ENCODE measurements around the gene GALNT17.
"Not testable (repeated sequence)": the region's sequence is repeated elsewhere in the genome, so short reads cannot be mapped to it uniquely, and the experiment has no call there.

The GALNT17 gene

DNA sequence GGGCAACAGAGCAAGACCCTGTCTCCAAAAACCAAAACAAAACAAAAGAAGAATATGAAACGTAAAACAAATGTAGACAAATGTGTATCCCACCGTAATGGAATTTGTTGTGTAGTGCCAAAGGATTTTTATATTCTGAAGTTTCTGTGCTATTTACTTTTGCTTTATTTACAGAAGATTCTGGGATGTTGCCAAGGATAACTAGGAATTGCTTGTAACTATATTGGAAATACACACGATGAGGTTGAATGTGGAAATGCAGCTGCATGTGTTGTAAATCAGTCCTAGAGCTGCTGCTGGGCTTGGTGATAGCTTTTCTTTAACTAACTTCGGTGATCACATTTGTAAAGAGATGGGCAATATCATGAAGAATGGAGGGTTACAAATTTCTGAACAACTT, 39.5 kb downstream of the GALNT17 start:
- DNase-seq = no peak

DNA sequence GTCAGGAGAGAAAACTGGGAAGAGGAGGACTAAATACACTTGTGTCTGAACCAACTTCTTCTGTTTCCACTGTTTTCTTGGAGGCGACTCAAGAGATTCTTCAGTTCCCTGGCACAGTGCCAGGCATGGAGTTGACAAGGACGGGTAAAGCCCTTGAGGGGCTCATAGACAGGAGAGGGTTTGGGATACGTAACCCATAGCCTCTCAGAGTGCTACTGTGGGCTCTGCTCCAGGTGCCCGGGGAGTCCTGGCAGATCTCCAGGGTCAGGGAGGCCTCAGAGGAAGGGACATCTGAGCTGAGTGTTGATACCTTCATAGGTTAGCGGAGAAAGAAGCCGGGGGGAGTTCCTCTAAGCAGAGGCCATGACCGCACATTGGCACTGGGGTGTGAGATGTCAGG, 42.0 kb downstream of the GALNT17 start:
- no peak for DNase-seq

DNA sequence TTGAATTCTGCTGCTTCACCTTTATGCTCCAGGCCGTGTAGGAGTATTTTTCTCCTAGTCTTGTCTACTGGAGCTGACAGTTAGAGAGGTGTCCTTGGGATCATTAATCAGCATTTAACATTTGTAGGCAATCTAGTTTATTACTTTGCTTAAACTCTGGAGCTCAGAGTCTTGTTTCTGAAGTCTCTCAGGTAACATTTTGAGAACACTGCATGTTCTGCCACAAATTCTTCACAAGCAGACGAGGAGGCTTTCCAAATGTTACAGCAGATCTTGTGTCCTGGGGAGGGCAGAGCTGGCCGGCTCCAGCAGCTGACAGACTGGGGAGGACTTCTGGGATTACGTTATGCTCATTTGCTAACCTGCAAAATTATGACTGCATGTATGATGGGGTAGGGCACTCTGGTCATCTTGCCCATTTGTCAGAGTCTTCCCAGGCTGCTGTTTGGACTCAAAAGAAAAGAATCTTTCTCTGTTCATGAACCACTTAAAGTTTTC, 50.5 kb downstream of the GALNT17 start:
- DNase-seq = no peak

DNA sequence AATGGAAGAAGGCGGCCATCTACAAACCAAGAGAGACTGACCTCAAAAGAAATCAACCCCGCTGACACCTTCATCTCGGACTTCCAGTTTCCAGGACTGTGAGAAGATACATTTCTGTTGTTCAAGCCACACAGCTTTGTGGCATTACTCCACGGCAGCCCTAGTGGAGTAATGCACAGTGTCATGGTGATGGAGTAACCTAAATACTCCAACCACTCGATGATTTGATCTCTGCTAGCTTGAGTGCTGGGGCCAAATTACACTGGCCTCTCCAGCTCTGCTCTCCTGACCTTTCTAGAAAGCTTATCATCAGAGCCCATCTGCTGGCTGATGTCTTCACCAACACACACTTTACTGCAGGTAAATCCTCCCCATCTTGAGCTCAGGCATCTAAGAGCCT, 52.2 kb downstream of the GALNT17 start:
- DNase-seq = no peak

DNA sequence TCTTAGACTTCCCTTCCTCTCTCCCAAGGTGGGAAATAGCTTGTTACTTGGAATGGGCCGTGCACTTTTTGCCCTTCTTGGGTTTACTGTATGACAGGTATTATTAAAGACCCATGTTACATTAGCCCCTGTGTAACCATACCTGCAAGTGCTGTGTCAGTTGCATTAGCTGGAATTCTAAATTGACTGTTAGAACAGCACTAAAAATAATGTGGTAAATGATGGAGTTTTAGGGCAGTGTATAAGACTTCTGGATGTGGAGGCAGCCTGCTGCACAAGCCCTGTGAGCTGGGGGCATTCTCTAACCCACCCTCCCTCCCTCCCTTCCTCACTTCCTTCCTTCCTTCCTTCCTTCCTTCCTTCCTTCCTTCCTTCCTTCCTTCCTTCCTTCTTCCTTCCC, 52.7 kb downstream of the GALNT17 start:
- no peak for DNase-seq

DNA sequence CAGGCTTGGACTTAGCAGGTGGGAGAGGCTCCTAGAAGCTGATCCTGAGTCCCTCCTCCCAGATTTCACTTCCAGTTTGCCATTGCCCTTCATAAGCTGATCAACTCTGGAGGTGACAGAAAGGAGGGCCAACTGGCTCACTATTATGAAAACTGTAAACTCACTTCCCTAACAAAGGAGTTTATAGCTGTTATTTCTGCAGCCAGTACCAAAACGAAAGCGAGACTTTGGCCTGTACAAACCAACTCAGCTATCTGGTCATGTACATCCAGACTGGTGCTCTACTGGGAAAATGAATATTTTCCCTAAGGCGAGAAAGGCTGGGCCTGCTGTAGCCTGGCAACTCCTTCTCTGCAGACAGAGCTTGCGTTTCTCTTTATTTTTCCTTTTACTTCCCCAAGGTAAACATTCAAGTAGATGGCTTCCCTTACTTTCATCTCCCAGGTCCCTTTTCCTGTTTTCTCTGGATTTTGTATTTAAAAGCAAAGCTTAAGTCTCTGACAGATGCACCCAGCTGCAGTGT, 54.7 kb downstream of the GALNT17 start:
- DNase-seq = no peak

DNA sequence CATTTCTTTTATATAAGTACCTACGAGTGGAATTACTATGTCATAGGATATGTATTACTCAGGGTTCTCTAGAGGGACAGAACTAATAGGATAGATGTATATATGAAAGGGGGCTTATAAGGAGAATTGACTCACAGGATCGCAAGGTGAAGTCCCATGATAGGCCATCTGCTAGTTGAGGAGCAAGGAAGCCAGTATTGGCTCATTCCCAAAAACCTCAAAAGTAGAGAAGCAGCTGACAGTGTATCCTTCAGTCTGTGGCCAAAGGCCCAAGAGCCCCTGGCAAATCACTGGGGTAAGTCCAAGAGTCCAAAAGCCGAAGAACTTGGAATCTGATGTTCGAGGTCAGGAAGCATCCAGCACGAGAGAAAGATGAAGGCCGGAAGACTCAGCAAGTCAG, 59.8 kb downstream of the GALNT17 start:
- no peak for DNase-seq

DNA sequence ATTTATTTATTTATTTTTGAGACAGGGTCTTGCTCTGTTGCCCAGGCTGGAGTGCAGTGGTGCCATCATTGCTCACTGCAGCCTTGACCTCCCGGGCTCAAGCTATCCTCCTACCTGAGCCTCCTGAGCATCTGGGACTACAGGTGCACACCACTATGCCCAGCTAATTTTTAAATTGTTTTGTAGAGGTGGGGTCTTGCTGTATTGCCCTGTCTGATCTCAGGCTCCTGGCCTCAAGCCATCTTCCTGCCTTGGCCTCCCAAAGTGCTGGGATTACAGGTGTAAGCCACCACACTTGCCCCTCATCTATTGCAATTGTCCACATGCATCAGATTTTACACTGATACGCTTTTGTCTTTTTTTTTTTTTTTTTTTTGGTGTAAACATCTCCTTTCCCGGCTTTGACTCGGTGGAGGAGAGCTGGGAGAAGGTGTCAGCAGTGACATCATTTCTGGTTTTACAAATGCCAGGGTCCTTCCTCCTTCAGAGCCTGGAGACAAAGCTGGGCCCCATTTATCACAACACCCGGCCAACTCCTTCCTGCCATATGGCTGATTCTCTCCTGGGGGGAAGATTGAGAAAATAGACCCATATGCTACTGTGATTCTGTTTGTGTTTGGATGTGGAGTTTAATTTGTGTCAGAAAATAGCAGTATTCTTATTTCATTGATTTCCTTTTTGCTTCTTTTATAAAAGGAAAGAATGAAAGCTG, 61.3 kb downstream of the GALNT17 start:
- DNase-seq = no peak

DNA sequence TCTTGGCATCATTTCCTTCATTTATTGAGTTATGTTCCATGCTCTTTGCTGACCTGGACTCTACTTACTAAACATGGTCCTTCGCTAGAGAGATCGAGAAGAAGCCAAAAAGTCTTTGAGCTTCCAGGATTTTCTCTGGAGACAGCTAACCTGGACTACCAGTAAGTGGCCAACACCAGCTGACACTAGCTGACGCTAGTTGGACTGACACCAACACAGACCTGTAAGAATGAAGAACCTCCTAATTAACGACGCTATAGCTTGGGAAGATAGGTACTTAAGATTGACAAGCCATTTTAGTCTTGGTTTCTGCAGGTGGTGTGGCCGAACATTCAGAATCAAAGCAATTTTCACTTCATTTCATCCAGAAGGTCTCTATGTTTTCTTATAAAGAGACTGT, 66.4 kb downstream of the GALNT17 start:
- DNase-seq = no peak

DNA sequence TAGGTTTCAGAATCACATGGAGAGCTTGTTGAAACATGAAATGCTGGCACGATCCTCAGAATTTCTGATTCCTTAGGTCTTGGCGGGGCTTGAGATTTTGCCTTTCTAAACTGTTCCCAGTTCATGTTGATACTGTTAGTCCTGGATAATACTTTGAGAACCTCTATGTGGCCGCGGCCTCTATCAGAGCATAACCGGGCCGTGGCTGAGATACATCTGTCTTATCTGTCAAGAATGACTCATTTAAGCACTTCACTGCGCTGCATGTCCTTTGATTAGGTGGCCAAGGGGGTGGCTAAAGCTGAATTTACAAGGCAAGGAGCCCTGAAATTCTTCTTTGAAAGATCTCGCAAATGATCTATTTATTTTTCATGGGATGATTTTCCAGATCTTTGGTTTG, 66.9 kb downstream of the GALNT17 start:
- no peak for DNase-seq

DNA sequence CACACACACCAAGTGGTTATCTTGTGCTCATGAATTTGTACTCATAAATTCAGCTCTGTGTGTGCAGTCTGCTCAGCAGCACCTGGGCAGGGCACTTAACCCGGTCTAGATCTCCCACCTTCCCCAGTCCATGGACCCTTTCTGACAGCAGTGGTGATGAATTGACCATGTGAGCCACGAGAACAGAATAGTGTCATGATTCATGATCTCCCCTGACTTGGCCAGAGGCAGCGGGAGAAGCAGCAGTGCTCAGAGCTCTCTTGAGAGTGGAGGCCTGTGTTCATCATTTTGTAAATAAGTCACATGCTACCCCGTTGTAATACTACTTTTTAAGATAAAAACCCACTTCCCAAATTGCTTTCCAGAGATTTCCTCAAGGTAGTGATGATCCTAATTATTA, 74.2 kb downstream of the GALNT17 start:
- DNase-seq = no peak

DNA sequence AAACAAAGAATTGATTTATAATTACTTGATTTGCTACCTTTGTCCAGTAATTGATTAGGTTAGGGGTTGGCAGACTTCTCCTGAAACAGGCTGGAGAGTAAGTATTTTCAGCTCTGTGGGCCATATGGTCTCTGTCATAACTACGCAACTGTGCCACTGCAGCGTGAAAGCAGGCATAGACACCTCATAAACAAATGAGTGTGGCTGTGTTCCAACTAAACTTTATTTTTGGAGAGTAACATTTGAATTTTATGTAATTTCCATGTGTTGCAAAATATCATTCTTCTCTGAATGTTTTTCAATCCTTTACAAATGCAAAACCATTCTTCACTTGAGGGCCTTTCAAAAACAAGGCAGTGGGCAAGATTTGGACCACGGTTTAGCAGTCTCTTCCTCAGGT, 76.9 kb downstream of the GALNT17 start:
- no peak for DNase-seq

DNA sequence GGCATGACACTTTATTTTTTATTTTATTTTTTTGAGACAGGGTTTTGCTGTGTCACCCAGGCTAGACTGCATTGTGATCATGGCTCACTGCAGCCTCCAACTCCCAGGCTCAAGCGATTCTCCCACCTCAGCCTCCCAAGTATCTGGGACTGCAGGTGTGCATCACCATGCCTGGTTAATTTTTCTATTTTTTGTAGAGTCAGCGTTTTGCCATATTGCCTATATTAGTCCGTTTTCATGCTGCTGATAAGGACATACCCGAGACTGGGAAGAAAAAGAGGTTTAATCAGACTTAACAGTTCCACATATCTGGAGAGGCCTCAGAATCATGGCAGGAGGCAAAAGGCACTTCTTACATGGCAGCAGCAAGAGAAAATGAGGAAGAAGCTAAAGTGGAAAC, 77.5 kb downstream of the GALNT17 start:
- not testable (repeated sequence) for DNase-seq

DNA sequence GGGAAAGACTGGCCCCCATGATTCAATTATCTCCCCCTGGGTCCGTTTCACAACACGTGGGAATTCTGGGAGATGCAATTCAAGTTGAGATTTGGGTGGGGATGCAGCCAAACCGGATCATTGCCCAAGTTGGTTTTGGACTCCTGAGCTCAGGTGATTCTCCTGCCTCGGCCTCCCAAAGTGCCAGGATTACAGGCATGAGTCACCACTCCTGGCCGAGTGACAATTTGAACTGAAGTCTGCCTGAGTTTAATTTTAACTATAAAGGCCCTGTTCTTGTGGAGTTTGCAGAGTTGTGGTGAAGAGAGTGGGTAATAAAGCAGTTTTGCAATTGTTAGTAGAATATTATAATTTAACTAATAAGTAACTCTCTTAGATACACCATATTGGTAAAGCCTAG, 78.3 kb downstream of the GALNT17 start:
- DNase-seq = no peak

DNA sequence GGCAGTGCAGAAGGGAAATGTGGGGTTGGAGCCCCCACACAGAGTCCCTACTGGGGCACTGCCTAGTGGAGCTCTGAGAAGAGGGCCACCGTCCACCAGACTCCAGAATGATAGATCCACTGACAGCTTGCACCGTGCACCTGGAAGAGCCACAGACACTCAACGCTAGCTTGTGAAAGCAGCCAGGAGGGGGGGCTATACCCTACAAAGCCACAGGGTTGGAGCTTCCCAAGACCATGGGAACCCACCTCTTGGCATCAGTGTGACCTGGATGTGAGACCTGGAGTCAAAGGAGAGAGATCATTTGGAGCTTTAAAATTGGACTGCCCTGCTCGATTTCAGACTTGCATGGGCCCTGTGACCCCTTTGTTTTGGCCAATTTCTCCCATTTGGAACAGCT, 80.5 kb downstream of the GALNT17 start:
- DNase-seq = not testable (repeated sequence)

DNA sequence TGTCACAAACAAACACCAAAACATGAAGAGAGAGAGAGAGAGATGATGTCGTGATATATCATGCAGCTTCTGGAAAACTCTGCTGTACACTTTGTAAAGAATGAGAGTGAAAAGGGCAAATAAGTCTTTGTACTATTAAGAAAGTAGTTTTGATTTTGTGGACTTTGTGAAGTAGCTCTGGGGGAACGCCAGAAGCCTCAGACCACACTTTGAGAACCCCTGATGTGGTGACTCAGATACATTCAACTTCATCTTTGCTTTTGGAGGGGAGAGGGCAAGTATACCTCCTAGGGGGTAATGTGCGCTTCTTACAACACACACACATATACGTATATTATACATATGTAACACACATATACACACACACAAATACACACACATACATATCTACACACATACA, 84.3 kb downstream of the GALNT17 start:
- DNase-seq = no peak

DNA sequence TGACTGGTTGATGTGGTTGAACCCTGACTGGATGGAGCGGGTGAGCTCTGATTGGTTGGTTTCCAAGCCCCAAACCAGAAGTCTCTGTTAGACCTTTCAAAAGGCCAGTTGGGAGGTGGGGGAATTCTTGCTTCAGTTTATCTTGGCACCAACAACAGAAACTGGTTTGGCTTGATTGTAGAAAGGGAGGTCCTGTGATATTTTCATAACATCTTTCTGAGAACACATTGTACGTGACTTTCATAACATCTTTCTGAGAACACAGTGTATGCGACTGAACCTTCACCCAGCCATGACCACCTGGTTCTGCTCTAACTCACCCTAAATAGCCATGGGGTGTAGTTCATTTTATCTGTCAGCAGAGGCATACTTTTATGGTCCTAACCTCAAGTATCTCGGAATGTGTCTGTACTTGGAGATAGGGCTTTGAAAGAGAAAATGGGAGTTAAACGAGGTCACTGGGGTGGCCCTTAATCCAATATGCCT, 88.3 kb downstream of the GALNT17 start:
- DNase-seq = no peak

DNA sequence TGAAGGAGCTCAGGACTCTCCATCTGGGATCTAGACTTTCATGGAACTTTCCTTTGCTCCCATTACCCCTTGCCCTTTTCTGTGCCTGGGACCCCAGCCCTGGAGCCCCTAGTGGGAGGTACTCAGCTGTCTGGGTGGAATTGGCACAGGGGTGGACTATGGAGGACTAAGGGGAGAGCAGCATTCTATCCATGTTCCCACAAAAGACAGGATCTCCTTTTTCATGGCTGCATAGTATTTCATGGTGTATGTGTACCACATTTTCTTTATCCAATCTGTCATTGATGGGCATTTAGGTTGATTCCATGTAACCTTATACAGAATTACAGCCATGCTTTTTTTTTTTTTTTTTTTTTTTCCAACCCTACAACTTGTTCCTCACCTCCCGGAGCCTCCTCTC, 89.1 kb downstream of the GALNT17 start:
- DNase-seq = no peak

DNA sequence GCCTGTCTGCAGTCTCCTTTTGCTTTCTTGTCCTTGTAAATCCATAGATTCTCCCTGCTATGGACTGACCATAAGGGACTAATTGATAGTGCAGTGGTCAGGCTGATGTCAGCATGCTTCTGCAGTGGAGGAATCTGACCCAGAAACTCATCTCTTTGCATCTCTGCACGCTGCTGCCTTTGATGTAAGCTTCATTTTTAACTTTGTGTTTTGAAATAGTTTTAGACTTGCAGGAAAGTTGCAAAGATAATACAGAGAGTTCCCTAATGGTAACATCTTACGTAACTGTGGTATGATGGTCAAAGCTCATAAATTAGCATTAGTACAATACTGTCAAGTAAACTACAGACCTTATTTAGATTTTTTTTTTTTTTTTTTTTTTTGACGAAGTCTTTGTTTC, 89.6 kb downstream of the GALNT17 start:
- DNase-seq = no peak

DNA sequence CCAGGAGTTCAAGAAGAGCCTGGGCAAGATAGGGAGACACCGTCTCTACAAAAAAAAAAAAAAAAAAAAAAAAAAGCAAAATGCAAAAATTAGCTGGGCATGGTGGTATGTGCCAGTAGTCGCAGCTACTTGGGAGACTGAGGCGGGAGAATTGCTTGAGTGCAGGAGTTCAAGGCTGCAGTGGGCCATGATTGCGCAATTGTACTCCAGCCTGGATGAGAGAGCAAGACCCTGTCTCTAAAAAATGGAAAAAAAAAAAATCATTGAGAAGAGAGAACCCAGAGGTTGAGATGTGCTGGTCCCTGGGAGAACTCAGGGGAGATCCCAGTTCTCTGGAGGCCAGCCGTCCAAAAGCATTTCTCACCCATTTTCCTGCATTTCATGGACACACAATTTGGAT, 95.2 kb downstream of the GALNT17 start:
- DNase-seq = no peak

DNA sequence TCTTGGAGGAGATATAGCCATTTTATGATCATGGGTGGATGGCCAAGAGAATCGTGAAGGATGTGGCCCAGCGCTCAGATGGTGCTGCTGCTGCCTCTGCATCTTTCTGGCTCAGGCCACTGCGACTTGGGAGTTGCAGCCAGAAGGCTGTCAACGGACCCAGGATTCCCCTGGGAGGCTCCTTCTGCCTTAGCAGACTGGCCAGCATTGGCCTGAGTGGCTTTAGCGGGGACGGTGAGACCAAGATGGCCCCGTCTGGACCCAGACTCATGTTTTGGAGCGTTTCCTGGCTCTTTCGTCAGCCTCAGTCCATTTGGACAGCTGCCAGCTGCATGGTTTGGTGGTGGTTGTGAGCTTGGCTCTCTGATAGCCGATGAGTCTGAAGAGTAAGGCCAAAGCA, 97.2 kb downstream of the GALNT17 start:
- DNase-seq = no peak

DNA sequence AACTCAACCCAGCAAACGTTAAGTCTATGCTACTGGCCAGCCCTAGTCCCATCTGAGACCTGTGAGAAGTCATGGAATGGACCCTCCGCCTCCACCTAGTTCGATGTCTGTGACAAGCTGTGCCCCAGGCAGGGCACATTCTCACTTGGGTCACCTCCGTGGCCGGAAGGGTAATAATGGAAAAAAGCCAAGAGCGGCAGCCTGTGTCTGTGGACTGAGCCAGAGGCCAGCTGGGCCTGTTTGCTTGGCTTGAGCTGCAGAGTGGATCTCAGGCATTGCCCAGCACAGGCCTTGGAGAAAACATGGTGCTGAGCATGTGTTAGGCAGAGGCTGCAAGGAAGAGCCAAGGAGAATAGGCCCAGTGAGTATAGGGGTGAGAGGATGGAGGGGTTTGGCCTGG, 97.8 kb downstream of the GALNT17 start:
- DNase-seq = no peak

DNA sequence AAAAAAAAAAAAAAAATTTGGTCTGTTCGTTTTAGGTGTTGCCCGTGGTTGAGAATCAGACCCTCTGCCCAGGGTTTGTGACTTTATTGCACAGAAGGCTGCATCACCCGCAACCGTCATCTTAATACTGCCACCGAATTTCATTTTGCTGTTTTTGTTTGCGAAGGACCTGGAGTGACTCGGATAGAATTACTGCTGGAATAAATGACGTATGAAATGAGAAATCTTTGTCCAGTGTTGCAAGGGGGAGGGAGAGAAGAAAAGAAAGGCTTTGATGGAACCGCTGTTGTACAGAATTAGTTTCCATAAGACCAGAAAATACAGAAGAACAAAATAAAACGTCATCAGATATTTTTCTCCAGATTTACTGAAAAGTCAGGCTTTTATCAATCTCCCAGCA, 103.3 kb downstream of the GALNT17 start:
- no peak for DNase-seq

DNA sequence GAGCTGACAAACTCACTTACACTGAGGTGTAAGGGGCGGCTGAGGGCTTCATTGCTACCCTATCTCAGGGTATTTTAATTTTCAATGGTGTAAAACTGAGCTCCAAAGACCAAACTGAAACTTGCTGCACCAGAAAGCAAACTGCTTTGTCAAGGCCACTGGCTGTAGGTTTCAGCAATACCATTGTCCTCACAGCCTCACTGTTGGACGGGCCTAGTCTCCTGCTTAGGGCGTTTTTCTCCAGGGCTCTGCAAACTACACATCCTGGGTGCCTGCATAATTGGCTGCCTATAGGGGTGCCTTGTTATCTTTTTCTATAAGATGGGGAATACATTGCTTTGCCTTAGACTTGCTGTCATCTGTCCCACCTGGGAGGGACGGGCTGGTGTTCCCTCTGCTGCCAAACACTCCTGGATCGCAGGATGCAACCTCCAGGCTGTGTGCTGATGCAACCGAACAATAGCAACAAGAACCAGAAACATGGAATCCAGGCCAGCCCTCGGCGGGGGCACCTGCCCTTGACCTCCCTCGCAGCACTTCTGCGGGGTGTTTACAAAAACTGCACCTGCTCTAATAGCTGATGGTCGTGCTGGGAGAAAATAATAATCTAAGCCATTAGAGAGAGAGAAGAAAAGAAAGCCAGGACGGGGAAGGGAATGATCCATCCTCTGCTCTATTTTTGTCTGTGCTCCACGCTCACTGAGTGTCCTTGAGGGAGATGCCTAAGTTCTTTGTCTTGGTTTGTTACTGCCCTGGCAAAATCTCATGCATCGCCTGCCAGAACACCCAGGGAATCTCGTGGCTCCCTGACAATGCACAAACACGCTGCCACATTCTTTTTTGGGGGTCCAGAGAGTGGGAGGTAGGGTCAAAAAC, 104.5 kb downstream of the GALNT17 start:
- DNase-seq = no peak
